8988T (cell line): ENCODE results near the gene TMEM125.

Source experiments
- DNase-seq: peaks from one replicate; pipeline ENCODE4 v3.0.0; 2011

TMEM125 gene

GRCh38 chr1:43275826-43276620 lies 6.2 kb downstream of the TMEM125 start:
- DNase-seq = no peak

GRCh38 chr1:43276673-43277072 lies 6.9 kb downstream of the TMEM125 start:
- no peak for DNase-seq

- no peak for DNase-seq
These were observed 7.5 kb downstream of the TMEM125 start for GRCh38 chr1:43277116-43277876.

- DNase-seq = no peak
These were observed 9.4 kb downstream of the TMEM125 start for GRCh38 chr1:43279161-43279560.

- DNase-seq = no peak
These were observed 9.9 kb downstream of the TMEM125 start for GRCh38 chr1:43279666-43280065.

GRCh38 chr1:43280692-43281091 lies 10.9 kb downstream of the TMEM125 start:
- no peak for DNase-seq

- DNase-seq = peak; percentile 2
These were observed 12.7 kb downstream of the TMEM125 start for GRCh38 chr1:43282220-43283195.

- DNase-seq = no peak
These were observed 14.3 kb downstream of the TMEM125 start for GRCh38 chr1:43284065-43284464.

- no peak for DNase-seq
These were observed 14.8 kb downstream of the TMEM125 start for GRCh38 chr1:43284546-43285110.

GRCh38 chr1:43285269-43285990 lies 15.6 kb downstream of the TMEM125 start, which contains the start of gene C1orf210:
Gene C1orf210, minus strand, starts transcription at chr1:43285581. Its CDS starts 2,311 bp downstream, at chr1:43283270.
- no peak for DNase-seq

GRCh38 chr1:43286115-43286514 lies 16.3 kb downstream of the TMEM125 start:
- DNase-seq = no peak

- DNase-seq = no peak
These were observed 16.8 kb downstream of the TMEM125 start for GRCh38 chr1:43286533-43286932.

GRCh38 chr1:43288058-43288784 lies 18.4 kb downstream of the TMEM125 start:
- no peak for DNase-seq

GRCh38 chr1:43288785-43289706 lies 19.3 kb downstream of the TMEM125 start:
- no peak for DNase-seq

GRCh38 chr1:43292216-43292615 lies 22.4 kb downstream of the TMEM125 start:
- no peak for DNase-seq

GRCh38 chr1:43292679-43293078 lies 22.9 kb downstream of the TMEM125 start:
- DNase-seq = no peak

- DNase-seq = no peak
These were observed 23.4 kb downstream of the TMEM125 start for GRCh38 chr1:43293176-43293575.

- no peak for DNase-seq
These were observed 24.3 kb downstream of the TMEM125 start for GRCh38 chr1:43293896-43294760.

GRCh38 chr1:43294761-43295160 lies 25.0 kb downstream of the TMEM125 start:
- DNase-seq = no peak
